ENCODE measurements around the gene KLHL7.

Gene KLHL7

GRCh38 chr7:23212841-23213240, 107.3 kb downstream of the KLHL7 start:
- Histone ChIP-seq H3K79me2 (ENCODE audit: insufficient read depth, low read length) (no peaks in the 10 kb centered on the region), H2AFZ (ENCODE audit: low read depth, low read length) (no peak overlapping the region)
- ATAC-seq (ENCODE audit: insufficient read depth, low read depth) = no peak

GRCh38 chr7:23213755-23214154, 108.2 kb downstream of the KLHL7 start:
- H2AFZ ChIP-seq (ENCODE audit: low read depth, low read length) = no peak overlapping the region
- H3K4me1 ChIP-seq (ENCODE audit: insufficient read depth, low read length) = no peaks in the 10 kb centered on the region
- no peaks in the 10 kb centered on the region for H3K36me3 ChIP-seq (ENCODE audit: insufficient read depth, low read length)
- no peak for ATAC-seq (ENCODE audit: insufficient read depth, low read depth)
- DNase-seq = no peak
- H3K27ac ChIP-seq (ENCODE audit: low read length) = no peak overlapping the region
- no peak overlapping the region for H3K9ac ChIP-seq (ENCODE audit: low read depth, low read length)
- no peaks in the 10 kb centered on the region for H3K9me3 ChIP-seq (ENCODE audit: insufficient read depth, low read length, severe bottlenecking)
- H3K79me2 ChIP-seq (ENCODE audit: insufficient read depth, low read length) = no peaks in the 10 kb centered on the region
- no peak overlapping the region for H3K4me3 ChIP-seq (ENCODE audit: low read depth in 1 of 2, low read length in 2 of 2)
- no peaks in the 10 kb centered on the region for H4K20me1 ChIP-seq (ENCODE audit: insufficient read depth, low read length)
- TF ChIP-seq EZH2 (IDR thresholded peaks at IDR 0.05; ENCODE audit: borderline replicate concordance, low read depth, low read length, severe bottlenecking) (no peak), CTCF (IDR thresholded peaks at IDR 0.05; ENCODE audit: borderline replicate concordance, extremely low read depth, low read length, poor library complexity, severe bottlenecking) (no peak)
- peaks cover 22% of the 10 kb centered on the region for H3K27me3 ChIP-seq (ENCODE audit: insufficient read depth, low read length, poor library complexity)
- H3K4me2 ChIP-seq (ENCODE audit: insufficient read depth, low read length) = no peak overlapping the region

More at GRCh38 chr7:23212841-23213240, 107.3 kb downstream of the KLHL7 start:
- DNase-seq = no peak
- H3K9me3 ChIP-seq (ENCODE audit: insufficient read depth, low read length, severe bottlenecking) = no peaks in the 10 kb centered on the region
- H3K27me3 ChIP-seq (ENCODE audit: insufficient read depth, low read length, poor library complexity) = peaks cover 13% of the 10 kb centered on the region
- no peak overlapping the region for H3K4me3 ChIP-seq (ENCODE audit: low read depth in 1 of 2, low read length in 2 of 2)
- H3K36me3 ChIP-seq (ENCODE audit: insufficient read depth, low read length) = no peaks in the 10 kb centered on the region
- no peaks in the 10 kb centered on the region for H4K20me1 ChIP-seq (ENCODE audit: insufficient read depth, low read length)
- TF ChIP-seq CTCF (IDR thresholded peaks at IDR 0.05; ENCODE audit: borderline replicate concordance, extremely low read depth, low read length, poor library complexity, severe bottlenecking) = no peak
- no peak for TF ChIP-seq EZH2 (IDR thresholded peaks at IDR 0.05; ENCODE audit: borderline replicate concordance, low read depth, low read length, severe bottlenecking)
- no peak overlapping the region for H3K27ac ChIP-seq (ENCODE audit: low read length)
- no peak overlapping the region for H3K9ac ChIP-seq (ENCODE audit: low read depth, low read length)
- no peak overlapping the region for H3K4me2 ChIP-seq (ENCODE audit: insufficient read depth, low read length)
- no peaks in the 10 kb centered on the region for H3K4me1 ChIP-seq (ENCODE audit: insufficient read depth, low read length)

- Histone ChIP-seq H3K27ac (ENCODE audit: low read length) (no peak overlapping the region), H3K79me2 (ENCODE audit: insufficient read depth, low read length) (no peaks in the 10 kb centered on the region), H3K4me2 (ENCODE audit: insufficient read depth, low read length) (no peak overlapping the region), H3K9me3 (ENCODE audit: insufficient read depth, low read length, severe bottlenecking) (no peaks in the 10 kb centered on the region), H3K27me3 (ENCODE audit: insufficient read depth, low read length, poor library complexity) (peaks cover 23% of the 10 kb centered on the region), H3K36me3 (ENCODE audit: insufficient read depth, low read length) (no peaks in the 10 kb centered on the region), H3K4me3 (ENCODE audit: low read depth in 1 of 2, low read length in 2 of 2) (no peak overlapping the region), H2AFZ (ENCODE audit: low read depth, low read length) (no peak overlapping the region), H3K9ac (ENCODE audit: low read depth, low read length) (no peak overlapping the region), H3K4me1 (ENCODE audit: insufficient read depth, low read length) (no peaks in the 10 kb centered on the region), H4K20me1 (ENCODE audit: insufficient read depth, low read length) (no peaks in the 10 kb centered on the region)
- no peak for TF ChIP-seq EZH2 (IDR thresholded peaks at IDR 0.05; ENCODE audit: borderline replicate concordance, low read depth, low read length, severe bottlenecking)
- TF ChIP-seq CTCF (IDR thresholded peaks at IDR 0.05; ENCODE audit: borderline replicate concordance, extremely low read depth, low read length, poor library complexity, severe bottlenecking) = no peak
- ATAC-seq (ENCODE audit: insufficient read depth, low read depth) (no peak), DNase-seq (no peak)
These were observed 108.8 kb downstream of the KLHL7 start for GRCh38 chr7:23214423-23214822.

- H3K27me3 ChIP-seq (ENCODE audit: insufficient read depth, low read length, poor library complexity) = peaks cover 23% of the 10 kb centered on the region
- no peak overlapping the region for H3K4me3 ChIP-seq (ENCODE audit: low read depth in 1 of 2, low read length in 2 of 2)
- no peaks in the 10 kb centered on the region for H3K79me2 ChIP-seq (ENCODE audit: insufficient read depth, low read length)
- no peaks in the 10 kb centered on the region for H3K9me3 ChIP-seq (ENCODE audit: insufficient read depth, low read length, severe bottlenecking)
- H4K20me1 ChIP-seq (ENCODE audit: insufficient read depth, low read length) = no peaks in the 10 kb centered on the region
- ATAC-seq (ENCODE audit: insufficient read depth, low read depth) = no peak
- no peaks in the 10 kb centered on the region for H3K4me1 ChIP-seq (ENCODE audit: insufficient read depth, low read length)
- no peak overlapping the region for H3K4me2 ChIP-seq (ENCODE audit: insufficient read depth, low read length)
- H3K9ac ChIP-seq (ENCODE audit: low read depth, low read length) = no peak overlapping the region
- H3K36me3 ChIP-seq (ENCODE audit: insufficient read depth, low read length) = no peaks in the 10 kb centered on the region
- H2AFZ ChIP-seq (ENCODE audit: low read depth, low read length) = no peak overlapping the region
- DNase-seq = no peak
- no peak overlapping the region for H3K27ac ChIP-seq (ENCODE audit: low read length)
- TF ChIP-seq EZH2 (IDR thresholded peaks at IDR 0.05; ENCODE audit: borderline replicate concordance, low read depth, low read length, severe bottlenecking) = no peak
- no peak for TF ChIP-seq CTCF (IDR thresholded peaks at IDR 0.05; ENCODE audit: borderline replicate concordance, extremely low read depth, low read length, poor library complexity, severe bottlenecking)
These were observed 109.4 kb downstream of the KLHL7 start for GRCh38 chr7:23214938-23215337.

Measured in DND-41 (cell line).